Prostate gland (tissue), 2 donors: ENCODE results near the gene FBXO33. TPM values are rescaled to one million over a fixed set of nuclear protein-coding genes. Genes with fewer than 3 reads are reported as not detected.

Source experiments
- DNase-seq: peaks from one replicate; pipeline ENCODE4 v3.0.0-alpha.2; 2019; ENCODE audit warnings: low spot score
- H3K27ac ChIP-seq, 2 donors: fragments of 200-600 bp; sonication (generic); 2 replicates each; pipeline ENCODE4 v1.5.1; 2017 to 2019
- H3K27me3 ChIP-seq: fragments of 200-600 bp; sonication (generic); replicated peaks from 2 replicates; pipeline ENCODE4 v1.5.1; 2019; ENCODE audit not compliant: insufficient read depth
- H3K36me3 ChIP-seq, 2 donors: fragments of 200-600 bp; sonication (generic); 1 replicate in 1 of 2; 2 replicates in 1 of 2; pipeline versions ENCODE4 v1.5.1 to v1.8.1; 2017 to 2019
- H3K4me1 ChIP-seq: fragments of 200-600 bp; sonication (generic); replicated peaks from 2 replicates; pipeline ENCODE4 v1.5.1; 2019
- H3K4me3 ChIP-seq, 2 donors: fragments of 200-600 bp; sonication (generic); 2 replicates each; pipeline ENCODE4 v1.5.1; 2017 to 2019
- H3K9me3 ChIP-seq: fragments of 200-600 bp; sonication (generic); 2 replicates; pipeline ENCODE4 v1.5.1; 2017
- POLR2A ChIP-seq: fragments of 450-650 bp; IDR thresholded peaks from one replicate; pipeline ENCODE4 v1.6.1; 2016; ENCODE audit warnings: antibody characterized with exemption, mild to moderate bottlenecking
- POLR2AphosphoS5 ChIP-seq: sonication (generic); formaldehyde crosslinking; IDR thresholded peaks from one replicate; pipeline ENCODE4 v1.6.1; 2017; ENCODE audit warnings: antibody characterized with exemption
- WGBS: methylation state at CpG from one replicate; pipeline ENCODE4 v1.1.5; 2018; 5-methylcytosine and 5-hydroxymethylcytosine counted together
- intact Hi-C: fragments of 100-400 bp; cut with DNase I; formaldehyde crosslinking; loops from one replicate; pipeline ENCODE4 v1.14.2; 2022
- total RNA-seq, 2 donors: library from RNA; depleted of rRNA; stranded (reverse); fragments of >200 nt; gene quantifications; one replicate each; pipeline ENCODE4 v1.1.0, GENCODE V29; 2016
- TF ChIP-seq, protein P1 (sequence below), 4 experiments: fragments of 200-600 bp in 2 of 4; fragments of 450-650 bp in 2 of 4; sonication (generic) in 2 of 4; IDR thresholded peaks; 1 replicate in 3 of 4; 2 replicates in 1 of 4; pipeline ENCODE4 v1.5.1; 2016 to 2019; ENCODE audit warnings: antibody characterized with exemption in 4 of 4, mild to moderate bottlenecking in 2 of 4, moderate library complexity in 2 of 4

Gene FBXO33
- total RNA-seq, 2 donors from 2014 or later = 15.1 to 17.1 TPM

DNA sequence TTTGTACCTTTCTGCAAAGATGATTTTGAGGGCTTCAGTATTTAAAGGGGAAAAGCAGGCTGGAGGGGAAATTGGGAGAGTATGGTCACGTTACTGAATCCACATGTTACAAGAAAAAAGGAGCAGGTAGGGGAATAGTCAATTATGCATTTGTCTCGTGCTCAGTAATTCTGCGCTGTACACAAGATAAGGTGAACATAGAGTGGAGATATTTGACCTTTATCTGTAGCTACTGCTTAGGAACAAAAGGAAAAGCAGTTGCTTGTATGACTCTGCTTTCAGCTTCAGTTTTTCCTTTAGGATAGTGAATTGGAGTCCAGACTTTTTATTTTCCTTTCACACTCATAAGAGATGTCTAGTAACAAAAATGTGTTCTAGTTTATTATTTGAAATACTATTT, 49.8 kb downstream of the FBXO33 start:
- TF ChIP-seq POLR2A = no peak
- no peak for TF ChIP-seq POLR2AphosphoS5
- TF ChIP-seq, protein P1, sequence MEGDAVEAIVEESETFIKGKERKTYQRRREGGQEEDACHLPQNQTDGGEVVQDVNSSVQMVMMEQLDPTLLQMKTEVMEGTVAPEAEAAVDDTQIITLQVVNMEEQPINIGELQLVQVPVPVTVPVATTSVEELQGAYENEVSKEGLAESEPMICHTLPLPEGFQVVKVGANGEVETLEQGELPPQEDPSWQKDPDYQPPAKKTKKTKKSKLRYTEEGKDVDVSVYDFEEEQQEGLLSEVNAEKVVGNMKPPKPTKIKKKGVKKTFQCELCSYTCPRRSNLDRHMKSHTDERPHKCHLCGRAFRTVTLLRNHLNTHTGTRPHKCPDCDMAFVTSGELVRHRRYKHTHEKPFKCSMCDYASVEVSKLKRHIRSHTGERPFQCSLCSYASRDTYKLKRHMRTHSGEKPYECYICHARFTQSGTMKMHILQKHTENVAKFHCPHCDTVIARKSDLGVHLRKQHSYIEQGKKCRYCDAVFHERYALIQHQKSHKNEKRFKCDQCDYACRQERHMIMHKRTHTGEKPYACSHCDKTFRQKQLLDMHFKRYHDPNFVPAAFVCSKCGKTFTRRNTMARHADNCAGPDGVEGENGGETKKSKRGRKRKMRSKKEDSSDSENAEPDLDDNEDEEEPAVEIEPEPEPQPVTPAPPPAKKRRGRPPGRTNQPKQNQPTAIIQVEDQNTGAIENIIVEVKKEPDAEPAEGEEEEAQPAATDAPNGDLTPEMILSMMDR (IDR thresholded peaks at IDR 0.05) = no peak
- WGBS = 67% methylated on average over 3 of the region's 3 CpGs
- intact Hi-C loops = no loop called here

DNA sequence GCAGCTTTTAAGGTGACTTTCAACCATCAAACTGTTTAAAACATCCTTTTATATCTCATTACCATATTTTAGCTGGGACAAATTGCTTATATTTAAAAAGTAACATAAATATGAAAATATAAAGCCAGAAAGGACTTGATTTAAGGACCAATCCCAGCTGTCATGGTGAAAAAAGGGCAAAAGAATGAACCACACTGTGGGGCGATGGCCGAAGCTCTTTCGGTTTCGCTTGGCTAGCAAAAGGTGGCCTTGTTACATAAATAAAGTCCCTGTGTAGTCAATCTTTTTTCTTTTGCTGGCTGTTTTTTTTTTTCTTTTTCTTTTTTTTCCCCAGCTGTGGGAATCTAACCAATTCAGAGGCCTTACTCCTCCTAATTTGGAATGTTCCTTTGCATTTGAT, 50.9 kb downstream of the FBXO33 start:
- Histone ChIP-seq H3K27ac (no peak overlapping the region), H3K27me3 (no peaks in the 10 kb centered on the region), H3K4me3 (no peak overlapping the region), H3K4me1 (no peaks in the 10 kb centered on the region), H3K9me3 (no peaks in the 10 kb centered on the region), H3K36me3 (no peaks in the 10 kb centered on the region)
- 95% methylated on average over 4 of the region's 4 CpGs for WGBS
- DNase-seq = no peak
- intact Hi-C loops = no loop called here
- TF ChIP-seq POLR2A (no peak), POLR2AphosphoS5 (no peak)
- TF ChIP-seq, protein P1 (IDR thresholded peaks at IDR 0.05) = no peak

More for the DNA sequence above, 49.8 kb downstream of the FBXO33 start:
- Histone ChIP-seq H3K27me3 (no peaks in the 10 kb centered on the region), H3K4me3 (no peak overlapping the region), H3K9me3 (no peaks in the 10 kb centered on the region), H3K4me1 (no peaks in the 10 kb centered on the region), H3K27ac (no peak overlapping the region), H3K36me3 (no peaks in the 10 kb centered on the region)
- no peak for DNase-seq

DNA sequence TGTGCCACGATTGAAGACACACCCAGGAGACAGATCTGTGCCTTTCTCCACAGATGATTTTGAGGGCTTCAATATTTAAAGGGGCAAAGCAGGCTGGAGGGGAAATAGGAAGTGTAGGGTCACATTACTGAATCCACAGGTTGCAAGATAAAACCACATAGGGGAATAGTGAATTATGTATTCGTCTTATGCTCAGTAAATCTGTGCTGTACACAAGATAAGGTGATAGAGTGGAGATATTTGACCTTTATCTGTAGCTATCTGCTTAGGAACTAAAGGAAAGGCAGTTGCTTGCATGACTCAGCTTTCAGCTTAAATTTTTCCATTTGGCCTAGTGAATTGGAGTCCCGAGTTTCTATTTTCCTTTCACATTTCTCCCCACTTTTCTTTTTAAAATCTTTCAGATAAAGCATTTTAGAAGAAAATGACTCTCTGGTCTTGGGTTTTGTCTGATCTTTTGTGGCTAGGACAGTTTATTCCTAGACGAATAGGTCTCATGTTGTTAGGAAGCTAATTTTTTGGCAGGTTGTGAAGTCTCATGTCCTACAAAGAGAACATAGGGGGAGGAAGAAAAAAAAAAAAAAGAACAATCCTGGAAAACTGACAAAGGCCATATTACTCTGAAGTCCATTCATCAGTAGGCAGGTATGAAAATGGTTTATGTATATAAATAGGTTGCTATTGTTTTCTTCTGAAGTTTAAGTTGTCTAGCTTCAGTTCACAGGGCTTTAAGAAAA, 55.4 kb downstream of the FBXO33 start:
- H3K9me3 ChIP-seq = no peaks in the 10 kb centered on the region
- TF ChIP-seq POLR2A (no peak), POLR2AphosphoS5 (no peak)
- TF ChIP-seq, protein P1 (IDR thresholded peaks at IDR 0.05) = no peak
- H3K4me1 ChIP-seq = no peaks in the 10 kb centered on the region
- H3K27ac ChIP-seq = peak overlapping the region; percentile 31 to 39
- no peak overlapping the region for H3K4me3 ChIP-seq
- intact Hi-C loops = no loop called here
- 36% methylated on average over 4 of the region's 4 CpGs for WGBS
- H3K27me3 ChIP-seq = no peaks in the 10 kb centered on the region
- no peaks in the 10 kb centered on the region for H3K36me3 ChIP-seq
- no peak for DNase-seq

DNA sequence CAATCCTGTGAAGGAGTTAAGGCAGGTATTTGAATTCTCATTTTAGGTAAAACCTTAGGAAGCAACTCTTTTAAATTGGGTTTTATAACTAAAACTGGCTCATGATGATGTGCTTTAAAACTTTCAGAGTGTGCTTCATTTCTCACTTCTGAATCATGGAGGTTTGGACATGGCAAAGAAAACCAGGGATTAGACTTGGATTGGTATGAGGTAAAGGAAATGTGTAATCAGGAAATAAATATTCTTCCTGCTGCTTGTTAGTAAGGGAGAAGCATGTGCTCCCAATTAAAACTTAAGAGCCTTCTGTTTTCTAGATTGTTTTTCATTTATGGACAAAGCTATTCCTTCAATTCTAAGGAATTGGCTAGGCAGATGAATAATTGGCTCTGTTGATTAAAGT, 57.4 kb downstream of the FBXO33 start:
- Histone ChIP-seq H3K4me1 (no peaks in the 10 kb centered on the region), H3K9me3 (no peaks in the 10 kb centered on the region), H3K36me3 (no peaks in the 10 kb centered on the region), H3K27ac (no peak overlapping the region), H3K27me3 (no peaks in the 10 kb centered on the region), H3K4me3 (no peak overlapping the region)
- intact Hi-C loops = no loop called here
- TF ChIP-seq POLR2A (no peak), POLR2AphosphoS5 (no peak)
- TF ChIP-seq, protein P1 (IDR thresholded peaks at IDR 0.05) = no peak
- no peak for DNase-seq

DNA sequence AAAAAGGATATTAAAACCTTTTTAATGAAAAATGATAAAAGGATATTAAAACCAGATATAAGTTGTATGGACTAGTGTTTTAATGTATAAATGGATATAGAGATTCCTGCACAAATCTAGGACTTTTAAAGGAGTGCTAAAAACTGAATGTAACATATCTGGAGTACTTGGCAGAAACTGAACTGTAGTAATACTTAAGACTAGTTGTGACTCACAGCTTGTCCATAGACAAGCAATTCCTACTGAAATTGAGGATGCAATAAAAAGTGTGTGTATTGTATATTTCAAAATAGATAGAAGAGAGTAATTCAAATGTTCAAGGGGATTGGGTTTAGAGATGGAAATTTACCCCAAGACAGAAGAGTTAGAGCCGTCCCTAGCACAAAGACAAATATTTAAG, 59.6 kb downstream of the FBXO33 start:
- no peaks in the 10 kb centered on the region for H3K4me1 ChIP-seq
- H3K27ac ChIP-seq = no peak overlapping the region
- H3K36me3 ChIP-seq = no peaks in the 10 kb centered on the region
- H3K27me3 ChIP-seq = no peaks in the 10 kb centered on the region
- TF ChIP-seq POLR2AphosphoS5 = no peak
- TF ChIP-seq, protein P1 (IDR thresholded peaks at IDR 0.05) = no peak
- no peak overlapping the region for H3K4me3 ChIP-seq
- 89% methylated on average over 1 of the region's 1 CpG for WGBS
- no peaks in the 10 kb centered on the region for H3K9me3 ChIP-seq
- intact Hi-C loops = no loop called here
- no peak for DNase-seq
